Pancreas (tissue), 10 donors: ENCODE data around the gene SDC4. TPM values are rescaled to one million over a fixed set of nuclear protein-coding genes. Genes with fewer than 3 reads are reported as not detected.

Experiments
- ATAC-seq, 4 donors: fragments of 200-7000 bp; cut with Tn5 transposase; one replicate each; pipeline versions ENCODE4 v1.8.0 to v1.9.1; 2020; ENCODE audit warnings: mild to moderate bottlenecking in 4 of 4, moderate library complexity in 4 of 4
- DNase-seq, 6 donors: peaks; one replicate each; pipeline ENCODE4 v3.0.0-alpha.2; 2020
- FAIRE-seq: peaks from 2 replicates; lab custom pipeline; 2012; peaks lifted over from hg19 to GRCh38; lab: Jason Lieb, UNC
- H3K27ac ChIP-seq, 4 donors: fragments of 200-600 bp; sonication (generic); 1 replicate in 3 of 4; 2 replicates in 1 of 4; pipeline versions ENCODE4 v1.5.0 to v1.8.0; 2020
- H3K27me3 ChIP-seq, 4 donors: fragments of 200-600 bp; one replicate each; pipeline ENCODE4 v1.8.0; 2021
- H3K36me3 ChIP-seq, 3 donors: fragments of 200-600 bp; sonication (generic) in 1 of 3; one replicate each; pipeline versions ENCODE4 v1.5.0 to v1.8.0; 2020 to 2021
- H3K4me1 ChIP-seq, 3 donors: fragments of 200-600 bp; one replicate each; pipeline ENCODE4 v1.8.0; 2021
- H3K4me3 ChIP-seq, 4 donors: fragments of 200-600 bp; sonication (generic) in 2 of 4; one replicate each; pipeline versions ENCODE4 v1.5.0 to v1.8.0; 2020 to 2021
- H3K9me3 ChIP-seq, 4 donors: fragments of 200-600 bp; one replicate each; pipeline ENCODE4 v1.8.0; 2021
- WGBS, 2 donors: extraction: QIAGEN DNeasy Blood & Tissue Kit; methylation state at CpG; one replicate each; pipeline ENCODE4 v1.1.7; 2013; 5-methylcytosine and 5-hydroxymethylcytosine counted together
- intact Hi-C, 3 donors: fragments of 100-400 bp; cut with DNase I; formaldehyde crosslinking; loops; one replicate each; pipeline versions ENCODE4 v1.11.1 to v1.14.2; 2022
- polyA plus RNA-seq, 2 donors: library from polyadenylated mRNA; stranded (reverse); fragments of 200-250 nt; gene quantifications; one replicate each; pipeline ENCODE4 v1.2.3, GENCODE V29; 2013
- total RNA-seq, 6 donors: library from RNA; stranded (reverse); fragmentation: NEBNext Ultra II Directional in 4 of 6; extraction: Animal tissue kit (Norgen Biotek cat#: 25700) in 4 of 6; gene quantifications; one replicate each; pipeline versions ENCODE4 v1.2.1 to v1.2.4, GENCODE V29; 2021 to 2023
- TF ChIP-seq, protein P1 (sequence below), 4 donors: fragments of 200-600 bp; sonication (generic) in 3 of 4; IDR thresholded peaks; one replicate each; pipeline versions ENCODE4 v1.5.0 to v1.8.0; 2021; ENCODE audit warnings: antibody characterized with exemption in 4 of 4
- donor health status: healthy with polysubstance abuse.
- donor health status: DM: no; HTN: no; CAD: no; lungs with moderate emphysema.
- donor health status: DM: no; HTN: no; CAD: no.
- donor health status: control.
- donor health status: control.
- donor health status: Bipolar disorder and iron deficiency.
- donor health status: DM: yes; HTN: yes; CAD: no.
- donor health status: DM: no; HTN: no; CAD: no.
- donor health status: DM: no; HTN: no; CAD: no.
- donor health status: DM: yes; HTN: yes; CAD: no.

Gene SDC4
- total and polyA plus RNA-seq, 8 donors = 48.2 to 208 (median 55.0) TPM

DNA sequence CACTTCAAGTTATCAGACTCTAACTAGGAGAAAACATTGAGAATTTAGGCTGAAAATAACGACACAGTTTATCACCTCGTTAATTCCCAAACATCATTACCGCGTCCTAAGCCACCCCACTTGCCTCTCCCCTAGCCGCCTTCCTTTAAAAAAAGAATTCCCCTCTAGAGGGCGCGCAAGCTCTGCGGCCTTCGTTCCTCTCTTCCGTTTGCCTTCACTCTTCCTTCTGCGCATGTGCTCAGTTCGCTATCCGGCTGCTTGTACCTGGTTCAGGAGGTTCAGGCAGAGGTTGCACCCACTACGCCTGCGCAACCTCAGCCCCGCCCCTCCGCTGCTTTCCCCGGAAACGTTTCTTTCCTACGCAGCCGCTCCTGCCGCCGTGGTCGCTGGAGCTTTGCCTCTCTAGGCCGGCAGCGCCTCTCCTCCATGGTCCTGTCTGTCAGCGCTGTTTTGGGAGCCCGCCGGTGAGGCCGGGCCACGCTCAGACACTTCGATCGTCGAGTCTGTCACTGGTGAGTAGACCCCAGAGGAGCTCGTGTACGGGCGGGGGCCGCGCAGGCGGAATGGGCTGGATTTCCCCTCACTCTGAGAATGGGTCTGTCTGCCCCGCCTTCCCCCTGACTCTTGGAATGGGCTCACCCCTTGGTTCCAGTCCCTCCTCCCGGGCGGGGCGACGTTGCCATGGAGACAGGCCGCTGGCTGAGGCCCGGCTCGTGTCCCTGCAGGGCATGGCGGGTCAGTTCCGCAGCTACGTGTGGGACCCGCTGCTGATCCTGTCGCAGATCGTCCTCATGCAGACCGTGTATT is 14.8 kb upstream of the SDC4 start, which contains the start of gene SYS1:
TSS of gene SYS1 (plus strand) at position 353 of the 807 bp plus-strand sequence. CDS start at position 729, 376 bp downstream.
- FAIRE-seq (no peak), ATAC-seq (peak; percentile 84 to 91 (median 90)), DNase-seq (peak; percentile 99 to 100 (median 99))
- no peaks in the 10 kb centered on the region for H3K9me3 ChIP-seq
- 0 to 1% methylated on average over 53 to 55 of the region's 55 CpGs for WGBS, 2 donors
- H3K36me3 ChIP-seq = peaks cover 0 to 6% (median 0%) of the 10 kb centered on the region in 3 donors
- peaks cover 1 to 54% (median 12%) of the 10 kb centered on the region in 3 donors for H3K4me1 ChIP-seq
- peak within 1 kb of the TSS; percentile 56 to 71 (median 62) for H3K4me3 ChIP-seq
- no peaks in the 10 kb centered on the region for H3K27me3 ChIP-seq
- peak within 1 kb of the TSS; percentile 80 to 97 (median 92) for H3K27ac ChIP-seq
- intact Hi-C loops = no loop called here
- TF ChIP-seq, protein P1, sequence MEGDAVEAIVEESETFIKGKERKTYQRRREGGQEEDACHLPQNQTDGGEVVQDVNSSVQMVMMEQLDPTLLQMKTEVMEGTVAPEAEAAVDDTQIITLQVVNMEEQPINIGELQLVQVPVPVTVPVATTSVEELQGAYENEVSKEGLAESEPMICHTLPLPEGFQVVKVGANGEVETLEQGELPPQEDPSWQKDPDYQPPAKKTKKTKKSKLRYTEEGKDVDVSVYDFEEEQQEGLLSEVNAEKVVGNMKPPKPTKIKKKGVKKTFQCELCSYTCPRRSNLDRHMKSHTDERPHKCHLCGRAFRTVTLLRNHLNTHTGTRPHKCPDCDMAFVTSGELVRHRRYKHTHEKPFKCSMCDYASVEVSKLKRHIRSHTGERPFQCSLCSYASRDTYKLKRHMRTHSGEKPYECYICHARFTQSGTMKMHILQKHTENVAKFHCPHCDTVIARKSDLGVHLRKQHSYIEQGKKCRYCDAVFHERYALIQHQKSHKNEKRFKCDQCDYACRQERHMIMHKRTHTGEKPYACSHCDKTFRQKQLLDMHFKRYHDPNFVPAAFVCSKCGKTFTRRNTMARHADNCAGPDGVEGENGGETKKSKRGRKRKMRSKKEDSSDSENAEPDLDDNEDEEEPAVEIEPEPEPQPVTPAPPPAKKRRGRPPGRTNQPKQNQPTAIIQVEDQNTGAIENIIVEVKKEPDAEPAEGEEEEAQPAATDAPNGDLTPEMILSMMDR (IDR thresholded peaks at IDR 0.05) = peak; percentile 74 to 78 (median 76)

DNA sequence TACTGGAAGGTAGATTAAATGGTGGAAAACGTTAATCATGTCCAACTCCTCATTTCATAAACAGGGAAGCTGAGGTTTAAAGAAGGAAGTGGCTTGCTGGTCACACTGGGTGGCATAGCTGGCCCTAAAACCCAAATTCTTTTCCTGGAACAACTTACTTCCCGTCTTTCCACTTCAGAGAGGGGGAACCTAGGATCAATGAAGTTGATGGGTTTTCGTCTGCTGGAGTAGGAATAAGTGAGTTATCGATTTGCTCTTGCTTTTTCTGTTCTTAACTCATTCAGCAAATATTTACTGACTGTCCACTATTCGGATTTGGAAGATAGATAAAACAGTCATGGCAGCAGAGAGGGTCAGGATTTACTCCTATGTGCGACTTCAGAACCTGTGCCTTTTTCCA is 13.6 kb upstream of the SDC4 start:
- H3K27me3 ChIP-seq = no peaks in the 10 kb centered on the region
- H3K4me1 ChIP-seq = peaks cover 5 to 63% (median 12%) of the 10 kb centered on the region in 3 donors
- H3K36me3 ChIP-seq = peaks cover 0 to 4% (median 0%) of the 10 kb centered on the region in 3 donors
- ATAC-seq = no peak
- H3K4me3 ChIP-seq = no peak overlapping the region
- intact Hi-C loops = no loop called here
- TF ChIP-seq, protein P1 (IDR thresholded peaks at IDR 0.05) = no peak
- no peak for FAIRE-seq
- no peak for DNase-seq
- H3K9me3 ChIP-seq = no peaks in the 10 kb centered on the region
- H3K27ac ChIP-seq = peak overlapping the region in 2 of 4 donors; percentile 94 to 97
- 17 to 25% methylated on average over 6 of the region's 6 CpGs for WGBS, 2 donors

DNA sequence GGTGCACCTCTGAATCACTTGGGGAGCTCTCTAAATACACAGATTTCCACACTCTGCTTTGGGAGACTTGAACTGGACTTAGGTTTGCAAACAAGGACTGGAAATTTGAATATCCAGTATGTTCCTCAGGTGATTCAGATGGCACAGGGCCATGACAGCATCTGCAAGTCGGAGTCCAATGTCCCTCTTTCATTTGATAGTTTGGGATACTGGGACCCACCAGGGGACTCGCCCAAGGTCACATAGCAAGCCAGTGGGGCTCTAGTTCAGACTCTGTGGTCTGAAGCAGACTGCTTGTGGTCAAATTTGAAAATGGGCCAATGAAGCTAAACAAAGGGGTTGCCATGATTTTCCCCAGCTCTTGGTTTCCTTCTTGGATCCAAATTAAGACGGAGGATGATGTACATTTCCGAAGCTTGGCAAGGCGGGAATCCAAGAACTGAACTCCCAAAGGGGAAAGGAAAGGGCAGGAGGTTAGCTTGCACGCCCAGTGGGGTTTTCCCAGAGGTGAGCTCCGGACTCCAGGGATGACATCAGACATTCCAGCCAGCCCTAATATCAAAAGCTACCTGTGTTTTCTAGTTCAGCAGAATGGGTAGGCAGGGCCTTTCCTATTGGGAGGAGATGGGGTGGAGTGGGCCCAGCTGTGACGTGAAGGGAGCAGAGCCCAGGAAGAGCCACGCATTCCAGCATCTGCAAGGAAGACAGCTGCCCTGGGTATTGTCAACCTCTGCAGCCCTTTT is 11.4 kb upstream of the SDC4 start:
- peak in 1 of 6 donors; percentile 72 for DNase-seq
- no peaks in the 10 kb centered on the region for H3K27me3 ChIP-seq
- no peak overlapping the region for H3K4me3 ChIP-seq
- no peak for FAIRE-seq
- no peaks in the 10 kb centered on the region for H3K9me3 ChIP-seq
- H3K27ac ChIP-seq = peak overlapping the region; percentile 17 to 97 (median 82)
- intact Hi-C loops = no loop called here
- peaks cover 5 to 63% (median 12%) of the 10 kb centered on the region in 3 donors for H3K4me1 ChIP-seq
- 57 to 65% methylated on average over 9 of the region's 9 CpGs for WGBS, 2 donors
- H3K36me3 ChIP-seq = no peaks in the 10 kb centered on the region
- TF ChIP-seq, protein P1 (IDR thresholded peaks at IDR 0.05) = no peak
- peak in 3 of 4 donors; percentile 2 to 24 (median 8) for ATAC-seq

DNA sequence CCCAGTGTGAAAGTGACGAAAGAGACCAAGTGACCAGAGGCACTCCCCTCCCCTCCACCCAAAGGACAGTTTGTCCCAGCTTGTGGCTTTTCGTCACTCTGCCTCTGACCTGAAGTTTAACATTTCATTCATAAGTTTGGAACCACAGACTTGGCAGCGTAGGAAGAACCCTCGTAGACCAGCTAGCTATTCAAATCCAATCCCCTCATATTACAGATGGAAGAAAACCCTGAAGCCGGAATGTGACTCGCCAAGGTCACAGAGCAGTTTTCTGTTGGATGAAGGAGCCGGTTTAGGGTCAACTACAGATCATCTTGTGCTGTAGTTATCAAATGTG is 10.8 kb upstream of the SDC4 start:
- no peak for DNase-seq
- Histone ChIP-seq H3K4me1 (peaks cover 5 to 60% (median 12%) of the 10 kb centered on the region in 3 donors), H3K4me3 (no peak overlapping the region), H3K9me3 (no peaks in the 10 kb centered on the region), H3K36me3 (no peaks in the 10 kb centered on the region), H3K27ac (peak overlapping the region; percentile 17 to 97 (median 82)), H3K27me3 (no peaks in the 10 kb centered on the region)
- no peak for FAIRE-seq
- no peak for ATAC-seq
- TF ChIP-seq, protein P1 (IDR thresholded peaks at IDR 0.05) = no peak
- intact Hi-C loops = no loop called here
- 61 to 64% methylated on average over 7 of the region's 7 CpGs for WGBS, 2 donors
